SU-DHL-6 (cell line): ENCODE results near the gene BBS4.

Experiments used
- H2AFZ ChIP-seq: fragments of 200-600 bp; sonication (generic); 2 replicates; pipeline ENCODE4 v1.6.1; 2014; ENCODE audit warnings: low read depth, mild to moderate bottlenecking, moderate library complexity, mixed read lengths, antibody characterized with exemption, low read length; ENCODE audit not compliant: severe bottlenecking
- H3F3A ChIP-seq: fragments of 200-600 bp; shearing (Covaris generic); 2 replicates; pipeline ENCODE4 v1.6.0; 2016; ENCODE audit warnings: antibody characterized with exemption, mild to moderate bottlenecking; ENCODE audit not compliant: insufficient read depth
- H3K27ac ChIP-seq: fragments of 200-600 bp; sonication (generic); 2 replicates; pipeline ENCODE4 v1.5.1; 2016; ENCODE audit warnings: low read depth, mild to moderate bottlenecking, low read length, moderate library complexity, mixed read lengths
- H3K27me3 ChIP-seq: fragments of 200-600 bp; sonication (generic), shearing (Covaris generic); 2 replicates; pipeline ENCODE4 v1.6.0; 2014; ENCODE audit warnings: mild to moderate bottlenecking, low read length
- H3K36me3 ChIP-seq: fragments of 200-600 bp; sonication (generic); 2 replicates; pipeline ENCODE4 v1.6.1; 2014; ENCODE audit warnings: mild to moderate bottlenecking, low read length, mixed read lengths
- H3K4me2 ChIP-seq: fragments of 300-600, 200-600 bp; shearing (Covaris generic), sonication (generic); 2 replicates; pipeline ENCODE4 v1.6.0; 2014; ENCODE audit warnings: low read length, low read depth, mild to moderate bottlenecking; ENCODE audit not compliant: poor library complexity, severe bottlenecking
- H3K4me3 ChIP-seq: fragments of 200-600 bp; sonication (generic); 2 replicates; pipeline ENCODE4 v1.5.1; 2014; ENCODE audit warnings: antibody characterized with exemption, low read length, mild to moderate bottlenecking, mixed read lengths; ENCODE audit not compliant: insufficient read depth, poor library complexity, severe bottlenecking
- H3K79me2 ChIP-seq: fragments of 200-600 bp; sonication (generic); 2 replicates; pipeline ENCODE4 v1.6.1; 2014; ENCODE audit warnings: mild to moderate bottlenecking, low read length, moderate library complexity; ENCODE audit not compliant: insufficient read depth
- H3K9ac ChIP-seq: fragments of 200-600 bp; sonication (generic); 2 replicates; pipeline ENCODE4 v1.7.0; 2014; ENCODE audit warnings: mild to moderate bottlenecking, low read length
- H3K9me2 ChIP-seq: fragments of 200-600 bp; sonication (generic); replicated peaks from 2 replicates; pipeline ENCODE4 v1.6.1; 2014; ENCODE audit warnings: low read length; ENCODE audit not compliant: insufficient read depth
- H3K9me3 ChIP-seq: fragments of 200-600 bp; sonication (generic); 2 replicates; pipeline ENCODE4 v1.6.1; 2014; ENCODE audit warnings: low read length, mixed read lengths; ENCODE audit not compliant: insufficient read depth
- H4K20me1 ChIP-seq: fragments of 200-600 bp; sonication (generic); 2 replicates; pipeline ENCODE4 v1.6.1; 2014; ENCODE audit warnings: low read depth, mild to moderate bottlenecking, antibody characterized with exemption, low read length, moderate library complexity, mixed read lengths
- CTCF ChIP-seq: fragments of 200-600 bp; sonication (generic); IDR thresholded peaks from one replicate; pipeline ENCODE4 v1.5.1; 2017; ENCODE audit warnings: antibody characterized with exemption, mild to moderate bottlenecking, low read length, moderate library complexity; ENCODE audit not compliant: insufficient read depth, poor library complexity, severe bottlenecking
- EZH2phosphoT487 ChIP-seq: fragments of 200-600 bp; sonication (generic), shearing (Covaris generic); conservative IDR thresholded peaks from 2 replicates; pipeline ENCODE4 v1.6.1; 2018; ENCODE audit warnings: mild to moderate bottlenecking, antibody characterized with exemption, low read length, moderate library complexity, mixed read lengths

BBS4 gene

GRCh38 chr15:72685301-72685924 is 594 bp upstream of the BBS4 start:
- H4K20me1 ChIP-seq = no peaks in the 10 kb centered on the region
- no peaks in the 10 kb centered on the region for H3K79me2 ChIP-seq
- H3K9ac ChIP-seq = peak overlapping the region; percentile 67
- peak overlapping the region; percentile 88 for H3K4me2 ChIP-seq
- H3K4me3 ChIP-seq = peak overlapping the region; percentile 65
- no peaks in the 10 kb centered on the region for H3K36me3 ChIP-seq
- H2AFZ ChIP-seq = peak overlapping the region; percentile 89
- no peaks in the 10 kb centered on the region for H3K9me3 ChIP-seq
- no peaks in the 10 kb centered on the region for H3K27me3 ChIP-seq
- H3K27ac ChIP-seq = peak overlapping the region; percentile 44
- no peak for TF ChIP-seq EZH2phosphoT487
- no peak for TF ChIP-seq CTCF
- H3K9me2 ChIP-seq = no peaks in the 10 kb centered on the region
- peaks cover 8% of the 10 kb centered on the region; the same call in 1 of the 2 replicates for H3F3A ChIP-seq

- H3K27me3 ChIP-seq = no peaks in the 10 kb centered on the region
- no peak overlapping the region for H3K27ac ChIP-seq
- H3K36me3 ChIP-seq = no peaks in the 10 kb centered on the region
- H2AFZ ChIP-seq = no peak overlapping the region
- H3K9ac ChIP-seq = no peak overlapping the region
- TF ChIP-seq EZH2phosphoT487 (no peak), CTCF (no peak)
- no peak overlapping the region for H3K4me2 ChIP-seq
- no peaks in the 10 kb centered on the region for H3K9me3 ChIP-seq
- no peaks in the 10 kb centered on the region; the same call in 1 of the 2 replicates for H3K79me2 ChIP-seq
- H3K4me3 ChIP-seq = no peak overlapping the region
- H3K9me2 ChIP-seq = no peaks in the 10 kb centered on the region
- no peaks in the 10 kb centered on the region for H4K20me1 ChIP-seq
- H3F3A ChIP-seq = peaks cover 14% of the 10 kb centered on the region; the same call in 1 of the 2 replicates
These were observed 2.7 kb downstream of the BBS4 start for GRCh38 chr15:72688697-72689096.

GRCh38 chr15:72690938-72691337 is 4.9 kb downstream of the BBS4 start:
- no peaks in the 10 kb centered on the region for H4K20me1 ChIP-seq
- no peaks in the 10 kb centered on the region; the same call in 1 of the 2 replicates for H3K79me2 ChIP-seq
- TF ChIP-seq EZH2phosphoT487 (no peak), CTCF (no peak)
- no peak overlapping the region for H3K9ac ChIP-seq
- peaks cover 14% of the 10 kb centered on the region; the same call in 1 of the 2 replicates for H3F3A ChIP-seq
- H3K9me2 ChIP-seq = no peaks in the 10 kb centered on the region
- H3K4me3 ChIP-seq = no peak overlapping the region
- 0 out of 2 replicates have a peak, but pooled peaks cover 2% of the 10 kb centered on the region for H3K36me3 ChIP-seq
- H3K27me3 ChIP-seq = no peaks in the 10 kb centered on the region
- H3K9me3 ChIP-seq = no peaks in the 10 kb centered on the region
- peak overlapping the region; percentile 59 for H3K27ac ChIP-seq
- H3K4me2 ChIP-seq = peak overlapping the region; percentile 47
- H2AFZ ChIP-seq = no peak overlapping the region
